ENCODE data around the gene SEC31B.

DNA sequence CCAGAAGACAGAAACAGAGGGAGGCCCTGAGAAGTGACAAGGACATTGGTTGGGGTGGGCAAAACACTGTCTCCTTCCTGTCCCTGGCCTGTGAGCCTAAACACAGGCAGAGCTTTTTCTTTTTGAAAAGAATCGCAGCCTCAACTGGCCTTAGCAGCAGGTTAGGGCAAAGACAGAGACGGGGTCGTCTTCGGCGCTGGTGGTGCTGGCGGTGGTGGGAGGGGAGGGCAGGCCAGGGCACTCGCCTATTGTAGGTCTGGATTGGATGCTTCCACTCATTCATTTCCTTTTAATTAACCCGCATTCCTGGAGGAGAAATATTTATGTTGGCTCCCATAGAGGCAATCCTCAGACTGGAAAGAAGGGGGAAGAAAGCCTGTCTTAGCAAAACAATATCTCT lies 34.3 kb downstream of the SEC31B start:
- no peak for TF ChIP-seq EZH2 (IDR thresholded peaks at IDR 0.05; ENCODE audit: borderline replicate concordance)
- TF ChIP-seq, protein P1, sequence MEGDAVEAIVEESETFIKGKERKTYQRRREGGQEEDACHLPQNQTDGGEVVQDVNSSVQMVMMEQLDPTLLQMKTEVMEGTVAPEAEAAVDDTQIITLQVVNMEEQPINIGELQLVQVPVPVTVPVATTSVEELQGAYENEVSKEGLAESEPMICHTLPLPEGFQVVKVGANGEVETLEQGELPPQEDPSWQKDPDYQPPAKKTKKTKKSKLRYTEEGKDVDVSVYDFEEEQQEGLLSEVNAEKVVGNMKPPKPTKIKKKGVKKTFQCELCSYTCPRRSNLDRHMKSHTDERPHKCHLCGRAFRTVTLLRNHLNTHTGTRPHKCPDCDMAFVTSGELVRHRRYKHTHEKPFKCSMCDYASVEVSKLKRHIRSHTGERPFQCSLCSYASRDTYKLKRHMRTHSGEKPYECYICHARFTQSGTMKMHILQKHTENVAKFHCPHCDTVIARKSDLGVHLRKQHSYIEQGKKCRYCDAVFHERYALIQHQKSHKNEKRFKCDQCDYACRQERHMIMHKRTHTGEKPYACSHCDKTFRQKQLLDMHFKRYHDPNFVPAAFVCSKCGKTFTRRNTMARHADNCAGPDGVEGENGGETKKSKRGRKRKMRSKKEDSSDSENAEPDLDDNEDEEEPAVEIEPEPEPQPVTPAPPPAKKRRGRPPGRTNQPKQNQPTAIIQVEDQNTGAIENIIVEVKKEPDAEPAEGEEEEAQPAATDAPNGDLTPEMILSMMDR (IDR thresholded peaks at IDR 0.05; ENCODE audit: poor library complexity) = no peak
- TF ChIP-seq EZH2phosphoT487 (IDR thresholded peaks at IDR 0.05; ENCODE audit: low read depth, severe bottlenecking, unreplicated experiment) = no peak
